HG03457 (cell line): ENCODE data around the gene BBIP1.
A peak's percentile ranks its signal among the peaks of the same experiment; 100 is the strongest.
"Not testable (repeated sequence)": the region's sequence is repeated elsewhere in the genome, so short reads cannot be mapped to it uniquely, and the experiment has no call there.

Experiments
- ATAC-seq: cut with Tn5 transposase; IDR thresholded peaks from one replicate; pipeline ENCODE4 v1.9.1; 2021; ENCODE audit warnings: moderate number of reproducible peaks; ENCODE audit not compliant: unreplicated experiment

BBIP1 gene

DNA sequence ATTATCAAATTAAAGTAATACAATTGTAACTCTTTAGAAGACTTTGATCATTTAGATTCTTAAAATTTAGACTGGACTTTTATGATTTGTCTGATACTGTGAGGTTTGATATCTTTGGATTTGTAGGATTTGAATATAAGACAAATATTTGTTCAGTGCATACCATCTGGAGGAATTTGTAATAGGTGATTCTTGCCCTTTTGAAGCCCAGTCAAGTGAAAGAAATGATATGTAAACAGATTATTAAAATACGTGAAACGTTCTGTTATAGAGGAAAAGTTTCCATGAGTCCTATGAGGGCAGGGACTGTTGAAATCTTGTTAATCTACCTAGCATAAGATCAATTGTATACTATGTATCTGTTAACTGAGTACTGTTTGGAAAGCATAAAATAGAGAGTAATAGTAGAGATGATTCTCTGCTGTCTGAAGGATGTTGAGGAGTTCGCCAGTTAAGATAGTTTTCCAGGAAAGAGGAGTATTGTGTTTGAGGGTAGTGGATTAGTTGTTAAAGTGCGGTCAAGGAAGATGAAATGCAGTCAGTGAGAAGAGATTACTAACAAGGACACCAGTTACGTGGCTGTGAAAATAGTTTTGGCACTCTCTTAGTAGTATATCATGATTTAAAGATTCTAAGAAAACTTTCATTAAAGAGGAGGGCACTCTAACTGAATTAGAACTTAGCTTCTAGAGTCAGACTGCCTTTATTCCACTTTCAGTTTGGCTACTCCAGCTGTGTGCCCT, 32.9 kb downstream of the BBIP1 start:
- ATAC-seq: no peak

- ATAC-seq: no peak
These were observed 35.1 kb downstream of the BBIP1 start for GRCh38 chr10:110883924-110884323.

- no peak for ATAC-seq
These were observed 37.1 kb downstream of the BBIP1 start for GRCh38 chr10:110881905-110882304.

DNA sequence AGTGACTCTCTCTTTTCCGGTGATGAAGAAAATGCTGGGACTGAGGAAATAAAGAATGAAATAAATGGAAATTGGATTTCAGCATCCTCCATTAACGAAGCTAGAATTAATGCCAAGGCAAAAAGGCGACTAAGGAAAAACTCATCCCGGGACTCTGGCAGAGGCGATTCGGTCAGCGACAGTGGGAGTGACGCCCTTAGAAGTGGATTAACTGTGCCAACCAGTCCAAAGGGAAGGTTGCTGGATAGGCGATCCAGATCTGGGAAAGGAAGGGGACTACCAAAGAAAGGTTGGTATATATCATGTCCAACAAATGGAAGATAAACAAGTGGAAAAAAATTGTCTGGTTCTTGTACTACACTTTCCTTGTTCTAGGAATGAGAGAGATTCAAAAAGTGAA, 37.7 kb downstream of the BBIP1 start:
- no peak for ATAC-seq

DNA sequence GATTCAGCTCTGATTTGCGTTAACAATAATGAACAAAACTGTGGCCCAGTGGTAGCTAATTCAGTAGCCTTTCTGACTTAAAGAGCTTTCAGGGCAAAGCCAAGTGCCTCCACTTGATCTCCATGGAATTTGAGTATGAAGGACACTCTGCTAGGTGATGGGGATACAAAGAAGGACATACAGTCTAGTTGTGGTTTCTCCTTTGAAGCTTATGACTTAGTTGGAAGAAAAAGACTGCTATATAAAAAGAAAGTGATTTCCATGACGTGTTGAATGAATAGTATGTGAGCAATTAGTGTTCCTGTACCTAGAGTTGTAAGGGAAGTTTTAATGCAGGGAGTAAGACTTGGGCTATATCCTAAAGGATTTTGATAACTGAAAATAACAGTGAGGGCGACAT, 39.0 kb downstream of the BBIP1 start:
- ATAC-seq: no peak

- ATAC-seq: no peak
These were observed 42.2 kb downstream of the BBIP1 start for GRCh38 chr10:110876788-110877187.

DNA sequence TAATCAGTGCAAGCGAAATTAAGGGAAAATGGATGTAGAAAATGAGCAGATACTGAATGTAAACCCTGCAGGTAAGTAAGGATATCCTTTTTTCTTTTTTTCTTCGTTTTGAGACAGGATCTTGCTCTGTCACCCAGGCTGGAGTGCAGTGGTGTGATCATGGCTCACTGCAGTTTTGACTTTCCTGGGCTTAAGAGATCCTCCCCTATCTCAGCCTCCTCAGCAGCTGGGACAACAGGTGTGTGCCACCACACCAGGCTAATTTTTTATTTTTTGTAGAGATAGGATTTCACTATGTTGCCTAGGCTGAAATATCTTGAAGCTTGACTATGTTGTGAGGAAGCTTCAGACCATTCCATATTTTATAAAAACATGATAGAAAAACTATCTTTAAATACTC, 43.0 kb downstream of the BBIP1 start:
- no peak for ATAC-seq

DNA sequence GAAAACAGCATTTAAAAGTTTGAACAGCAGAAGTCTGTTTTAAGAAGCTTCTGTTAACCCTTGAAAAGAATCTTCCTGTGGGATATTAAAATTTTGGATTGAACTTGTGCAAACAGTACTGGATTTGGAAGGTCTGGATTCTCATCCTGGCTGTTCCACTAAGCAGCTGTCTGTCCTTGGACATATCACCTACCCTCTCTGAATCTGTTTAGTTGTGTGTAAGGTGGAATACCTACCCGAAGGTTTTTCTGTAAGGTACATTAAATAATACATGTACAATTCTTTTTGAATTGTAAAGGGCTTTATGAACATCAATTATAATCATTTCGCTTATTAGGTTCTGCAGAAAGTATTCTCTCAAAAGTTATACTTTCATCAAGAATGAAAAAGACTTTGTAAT, 45.0 kb downstream of the BBIP1 start:
- no peak for ATAC-seq

DNA sequence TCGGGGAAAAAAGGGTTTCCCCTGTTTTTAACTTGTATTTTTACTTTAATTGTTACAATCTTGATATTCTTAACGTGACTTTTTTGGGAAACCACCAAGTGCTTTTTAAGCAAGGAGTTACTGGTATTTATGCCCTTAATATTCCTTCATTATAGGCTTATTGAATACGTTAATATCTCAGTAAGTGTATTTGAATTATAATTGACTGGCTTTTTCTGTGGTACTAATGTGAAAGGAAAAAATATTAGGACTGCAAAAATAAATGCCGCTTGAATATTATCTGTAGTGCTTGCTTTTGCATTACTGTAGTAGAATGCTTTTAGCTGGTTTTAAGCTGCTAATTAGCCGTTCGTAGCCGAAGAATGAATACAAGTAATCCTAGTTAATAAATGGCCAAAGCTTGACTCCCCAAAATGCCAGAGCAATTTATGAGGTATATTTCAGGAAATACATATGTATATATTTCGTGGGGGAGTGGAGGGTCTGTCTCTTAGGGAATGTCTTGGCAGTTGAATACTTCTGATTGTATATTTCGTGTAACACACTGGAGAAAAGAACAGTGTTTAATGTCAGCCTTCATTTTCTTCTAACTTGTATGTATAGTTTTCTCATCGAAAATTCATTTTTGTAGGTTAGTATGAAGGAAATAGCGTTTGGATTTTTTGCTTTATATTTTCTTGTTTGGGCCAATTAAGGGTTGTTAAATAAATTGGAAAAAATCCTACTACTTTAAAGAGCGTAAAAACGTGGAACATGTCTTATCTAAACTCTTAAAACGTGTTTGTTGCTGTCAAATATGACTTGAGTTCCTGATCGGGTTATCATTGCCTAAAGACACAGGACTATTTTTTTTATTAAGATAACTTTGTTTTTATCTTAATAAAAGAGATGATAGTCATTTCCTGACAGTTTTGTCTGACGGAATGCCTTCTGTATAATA, 45.7 kb downstream of the BBIP1 start:
- no peak for ATAC-seq

DNA sequence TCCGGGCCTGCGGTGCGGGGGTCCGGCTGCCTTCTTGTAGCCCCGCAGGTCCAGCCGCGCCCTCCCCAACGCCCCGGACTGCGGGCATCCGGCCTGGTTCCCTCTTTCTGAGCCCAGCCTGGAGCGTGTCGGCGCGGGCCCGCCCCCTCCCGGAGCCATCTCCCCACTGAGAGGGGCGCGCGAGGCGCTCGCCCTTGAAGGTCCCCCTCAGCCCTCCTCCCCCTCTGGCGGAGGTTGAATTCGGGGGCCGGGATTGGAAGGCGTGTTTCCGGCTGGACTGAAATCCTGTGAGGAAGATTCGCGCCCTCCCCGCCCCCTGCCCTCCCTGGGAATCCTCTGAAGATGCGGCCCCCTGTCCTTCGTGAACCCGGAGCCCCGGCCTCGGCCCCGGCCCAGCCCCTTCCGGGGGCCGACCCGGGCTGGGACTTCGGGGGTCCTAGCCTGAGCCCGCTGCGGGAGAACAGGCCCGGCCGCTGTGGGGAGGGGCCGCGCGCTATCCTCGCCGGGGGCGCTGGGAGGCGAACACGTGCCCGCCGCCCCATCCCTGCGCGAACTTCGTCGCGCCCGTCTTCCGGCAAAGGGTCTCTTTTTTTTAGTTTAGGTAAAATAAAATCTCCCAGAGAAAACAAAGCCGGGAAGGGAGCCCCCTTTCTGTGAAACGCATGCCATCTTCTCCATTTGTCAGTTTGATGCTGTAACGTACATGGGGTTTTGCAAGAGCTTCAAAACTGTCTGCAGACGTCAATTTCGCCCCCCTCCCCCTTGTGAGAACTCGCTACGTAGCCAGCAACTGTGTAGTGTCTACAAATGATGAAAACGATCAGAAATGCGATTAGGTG, 46.6 kb downstream of the BBIP1 start:
- ATAC-seq: peak; percentile 33

GRCh38 chr10:110871298-110872084, 47.5 kb downstream of the BBIP1 start, which contains the start of gene PDCD4:
Gene PDCD4 (plus strand): TSS chr10:110871928. CDS start chr10:110876028, 4,100 bp downstream.
- ATAC-seq: peak; percentile 74

- ATAC-seq: no peak
These were observed 48.1 kb downstream of the BBIP1 start for GRCh38 chr10:110870823-110871297.

GRCh38 chr10:110868981-110869380, 50.0 kb downstream of the BBIP1 start:
- no peak for ATAC-seq

DNA sequence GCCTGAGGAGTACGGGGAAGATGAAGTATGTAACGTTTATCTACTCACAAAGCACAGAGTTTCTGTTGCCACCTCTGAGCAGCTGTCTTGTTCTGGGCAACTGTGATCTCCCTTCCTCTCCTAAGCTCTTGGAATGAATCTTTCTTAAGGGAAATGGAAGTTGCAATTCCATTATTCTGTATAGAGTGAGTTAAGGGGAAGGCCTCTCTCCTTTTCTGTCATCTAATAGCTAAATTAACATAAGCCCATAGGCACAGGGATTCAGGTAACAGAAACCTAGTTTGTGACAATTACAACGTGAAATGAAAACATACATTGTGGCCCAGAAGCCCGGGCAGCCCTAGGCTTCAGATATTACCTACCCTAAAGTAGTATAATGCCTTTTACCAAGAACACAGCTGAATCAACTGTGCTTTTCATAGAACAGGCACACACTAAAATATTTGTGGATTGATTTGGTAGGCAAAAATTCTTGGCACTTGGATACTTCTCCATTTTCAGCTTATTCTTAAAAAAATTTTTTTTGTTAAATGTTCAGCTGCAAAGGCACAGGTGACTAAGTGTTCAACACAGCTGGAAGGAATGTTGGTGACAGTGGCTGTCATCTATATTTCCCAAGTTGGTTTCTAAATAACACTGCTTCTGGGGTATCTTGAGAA, 51.0 kb downstream of the BBIP1 start:
- no peak for ATAC-seq

- not testable (repeated sequence) for ATAC-seq
These were observed 51.8 kb downstream of the BBIP1 start for GRCh38 chr10:110867011-110867806.

GRCh38 chr10:110865809-110866482, 53.0 kb downstream of the BBIP1 start:
- ATAC-seq: no peak

DNA sequence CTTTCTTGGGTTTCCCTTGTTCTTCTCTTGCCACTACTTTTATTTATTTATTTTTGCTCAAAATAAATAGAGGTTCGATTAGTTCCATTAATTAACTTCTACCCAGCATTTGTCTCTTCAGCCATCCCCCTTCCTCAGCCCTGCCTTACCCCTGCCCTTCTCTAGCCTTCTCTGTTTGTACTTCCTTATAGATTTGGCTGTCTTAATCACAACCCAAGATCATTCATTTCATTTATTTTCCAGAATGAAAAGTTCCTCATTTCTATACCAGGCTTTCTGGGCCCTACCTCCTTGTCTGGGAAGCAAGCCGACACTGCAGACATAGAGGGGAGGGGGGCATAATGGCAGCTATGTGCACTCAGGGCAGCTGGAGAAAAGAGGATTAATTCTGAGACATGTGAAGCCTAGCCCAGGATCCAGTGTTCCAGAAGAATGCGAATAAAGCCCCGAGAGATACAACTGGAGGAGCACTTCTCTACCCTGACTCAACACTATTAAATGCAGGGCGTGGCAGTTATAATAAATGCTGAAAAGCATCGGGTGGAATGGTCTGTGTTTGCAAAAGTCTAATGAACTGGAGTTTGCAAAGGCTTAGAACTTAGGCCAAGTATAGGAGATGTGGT, 53.7 kb downstream of the BBIP1 start:
- ATAC-seq: no peak

DNA sequence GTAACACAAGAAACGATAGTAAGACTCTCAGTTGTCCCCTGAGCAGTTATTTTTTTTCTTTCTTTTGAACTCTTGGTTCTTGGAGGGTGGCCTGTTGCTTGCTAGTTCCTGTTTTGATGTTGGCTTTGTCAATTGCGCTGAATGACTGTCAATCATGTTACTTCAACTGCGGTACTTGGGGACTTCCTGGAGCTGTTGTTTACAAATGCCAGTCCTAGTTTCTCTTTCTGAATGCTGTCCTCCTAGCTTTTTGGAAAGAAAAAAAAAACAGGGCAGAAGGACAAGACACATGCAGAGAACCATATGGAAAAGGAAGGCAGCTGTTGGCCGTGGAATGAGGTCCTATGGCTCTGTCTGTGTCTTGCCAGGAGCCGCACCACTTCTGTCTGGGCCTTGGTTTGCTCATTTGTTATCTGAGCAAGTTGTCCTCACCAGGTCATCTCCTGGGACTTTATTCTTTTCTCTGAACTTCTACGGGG, 54.3 kb downstream of the BBIP1 start:
- ATAC-seq: peak; percentile 48
